ENCODE data around the gene DLG1. TPM values are rescaled to one million over a fixed set of nuclear protein-coding genes. Genes with fewer than 3 reads are reported as not detected.

Gene DLG1
- total and polyA plus RNA-seq, 12 donors: 14.1 to 74.6 (median 58.4) TPM

GRCh38 chr3:197328198-197328597 is 29.8 kb upstream of the DLG1 start:
- 89 to 92% (median 92%) methylated on average over 6 of the region's 6 CpGs for WGBS, 4 donors
- Histone ChIP-seq H3K27ac (no peak overlapping the region), H3K9me3 (replicated peaks in 1 of 3) (no peaks in the 10 kb centered on the region), H3K4me1 (replicated peaks in 1 of 2) (no peaks in the 10 kb centered on the region), H3K27me3 (no peaks in the 10 kb centered on the region), H3K36me3 (replicated peaks in 1 of 2) (no peaks in the 10 kb centered on the region), H3K4me3 (no peak overlapping the region)
- TF ChIP-seq, protein P1, sequence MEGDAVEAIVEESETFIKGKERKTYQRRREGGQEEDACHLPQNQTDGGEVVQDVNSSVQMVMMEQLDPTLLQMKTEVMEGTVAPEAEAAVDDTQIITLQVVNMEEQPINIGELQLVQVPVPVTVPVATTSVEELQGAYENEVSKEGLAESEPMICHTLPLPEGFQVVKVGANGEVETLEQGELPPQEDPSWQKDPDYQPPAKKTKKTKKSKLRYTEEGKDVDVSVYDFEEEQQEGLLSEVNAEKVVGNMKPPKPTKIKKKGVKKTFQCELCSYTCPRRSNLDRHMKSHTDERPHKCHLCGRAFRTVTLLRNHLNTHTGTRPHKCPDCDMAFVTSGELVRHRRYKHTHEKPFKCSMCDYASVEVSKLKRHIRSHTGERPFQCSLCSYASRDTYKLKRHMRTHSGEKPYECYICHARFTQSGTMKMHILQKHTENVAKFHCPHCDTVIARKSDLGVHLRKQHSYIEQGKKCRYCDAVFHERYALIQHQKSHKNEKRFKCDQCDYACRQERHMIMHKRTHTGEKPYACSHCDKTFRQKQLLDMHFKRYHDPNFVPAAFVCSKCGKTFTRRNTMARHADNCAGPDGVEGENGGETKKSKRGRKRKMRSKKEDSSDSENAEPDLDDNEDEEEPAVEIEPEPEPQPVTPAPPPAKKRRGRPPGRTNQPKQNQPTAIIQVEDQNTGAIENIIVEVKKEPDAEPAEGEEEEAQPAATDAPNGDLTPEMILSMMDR (IDR thresholded peaks at IDR 0.05): no peak
- no peak for TF ChIP-seq POLR2A (IDR thresholded peaks at IDR 0.05)
- DNase-seq: no peak
- intact Hi-C loops (cut with DNase I): no loop called here

DNA sequence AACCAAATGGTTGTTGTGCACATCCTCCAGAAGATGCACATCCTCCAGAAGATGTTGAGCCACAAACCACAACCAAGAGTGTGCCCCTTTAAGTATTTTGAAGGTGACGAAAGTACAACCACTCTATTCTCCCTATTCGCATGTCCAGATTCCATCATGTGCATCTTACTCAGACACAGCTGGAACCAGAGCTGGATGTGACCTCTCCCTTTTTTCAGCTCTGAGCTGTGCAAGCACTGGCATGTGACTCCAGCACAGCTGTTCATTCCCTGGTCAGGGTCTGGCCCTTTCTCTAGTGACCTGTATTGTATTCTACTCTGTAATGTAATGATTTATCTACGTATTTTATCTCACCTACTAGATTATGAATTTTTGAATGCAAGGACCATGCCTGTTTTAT is 29.3 kb upstream of the DLG1 start:
- Histone ChIP-seq H3K27ac (no peak overlapping the region), H3K4me1 (replicated peaks in 1 of 2) (no peaks in the 10 kb centered on the region), H3K36me3 (replicated peaks in 1 of 2) (no peaks in the 10 kb centered on the region), H3K27me3 (no peaks in the 10 kb centered on the region), H3K4me3 (no peak overlapping the region), H3K9me3 (replicated peaks in 1 of 3) (no peaks in the 10 kb centered on the region)
- intact Hi-C loops (cut with DNase I): no loop called here
- DNase-seq: no peak
- no peak for TF ChIP-seq POLR2A (IDR thresholded peaks at IDR 0.05)
- TF ChIP-seq, protein P1 (IDR thresholded peaks at IDR 0.05): no peak
- WGBS, 4 donors: 51 to 61% (median 58%) methylated on average over 3 of the region's 3 CpGs

GRCh38 chr3:197325773-197326172 is 27.4 kb upstream of the DLG1 start:
- TF ChIP-seq, protein P1 (IDR thresholded peaks at IDR 0.05): no peak
- no peak for TF ChIP-seq POLR2A (IDR thresholded peaks at IDR 0.05)
- intact Hi-C loops (cut with DNase I): no loop called here
- 76 to 88% (median 86%) methylated on average over 7 of the region's 7 CpGs for WGBS, 4 donors
- DNase-seq: no peak
- H3K4me3 ChIP-seq: no peak overlapping the region
- H3K4me1 ChIP-seq (replicated peaks in 1 of 2): no peaks in the 10 kb centered on the region
- H3K27ac ChIP-seq: no peak overlapping the region
- no peaks in the 10 kb centered on the region for H3K27me3 ChIP-seq
- no peaks in the 10 kb centered on the region for H3K36me3 ChIP-seq (replicated peaks in 1 of 2)
- no peaks in the 10 kb centered on the region for H3K9me3 ChIP-seq (replicated peaks in 1 of 3)

DNA sequence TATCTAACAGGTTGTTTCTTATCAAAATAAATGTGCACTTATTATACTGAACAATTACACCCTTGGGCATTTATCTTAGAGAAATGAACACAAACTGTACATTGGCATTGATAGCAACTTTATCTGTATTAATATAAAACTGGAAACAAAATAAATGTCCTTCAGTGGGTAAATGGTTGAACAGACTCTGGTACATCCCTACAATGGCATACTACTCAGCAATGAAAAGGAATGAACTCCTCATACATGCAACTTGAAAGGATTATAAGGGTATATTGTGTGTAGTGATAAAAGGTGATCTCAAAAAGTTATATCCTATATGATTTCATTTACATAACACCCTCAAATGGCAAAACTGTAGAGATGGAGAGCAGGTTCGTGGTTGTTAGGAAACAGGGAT is 23.7 kb upstream of the DLG1 start:
- Histone ChIP-seq H3K9me3 (replicated peaks in 1 of 3) (no peaks in the 10 kb centered on the region), H3K4me1 (replicated peaks in 1 of 2) (peaks cover 0 to 5% of the 10 kb centered on the region in 2 donors), H3K27ac (no peak overlapping the region), H3K27me3 (no peaks in the 10 kb centered on the region), H3K36me3 (replicated peaks in 1 of 2) (no peaks in the 10 kb centered on the region), H3K4me3 (no peak overlapping the region)
- no peak for TF ChIP-seq POLR2A (IDR thresholded peaks at IDR 0.05)
- TF ChIP-seq, protein P1 (IDR thresholded peaks at IDR 0.05): no peak
- no peak for DNase-seq
- WGBS, 4 donors: 83 to 97% (median 89%) methylated on average over 1 of the region's 1 CpG
- intact Hi-C loops (cut with DNase I): no loop called here

Data from adrenal gland (tissue), 12 donors.